HG02588 (cell line): ENCODE results near the gene BCAS3.

ENCODE experiments used
- ATAC-seq: cut with Tn5 transposase; IDR thresholded peaks from one replicate; pipeline ENCODE4 v1.9.1; 2021; ENCODE audit warnings: mild to moderate bottlenecking, moderate library complexity; ENCODE audit not compliant: unreplicated experiment

Gene BCAS3

GRCh38 chr17:61371606-61372005, 694.0 kb downstream of the BCAS3 start:
- no peak for ATAC-seq

- ATAC-seq, result no peak
Measured at GRCh38 chr17:61372436-61372835, 694.8 kb downstream of the BCAS3 start.

GRCh38 chr17:61376931-61377838, 699.5 kb downstream of the BCAS3 start:
- ATAC-seq, result no peak

- ATAC-seq, result no peak
Measured at GRCh38 chr17:61378658-61379456, 701.2 kb downstream of the BCAS3 start.

GRCh38 chr17:61379457-61380216, 702.0 kb downstream of the BCAS3 start:
- no peak for ATAC-seq

GRCh38 chr17:61380217-61380835, 702.7 kb downstream of the BCAS3 start:
- ATAC-seq, result no peak

- no peak for ATAC-seq
Measured at GRCh38 chr17:61380836-61381525, 703.3 kb downstream of the BCAS3 start.

- no peak for ATAC-seq
Measured at GRCh38 chr17:61381537-61381936, 703.9 kb downstream of the BCAS3 start.

- ATAC-seq, result no peak
Measured at GRCh38 chr17:61382796-61383688, 705.4 kb downstream of the BCAS3 start.

- ATAC-seq, result no peak
Measured at GRCh38 chr17:61383689-61384201, 706.1 kb downstream of the BCAS3 start.

GRCh38 chr17:61384354-61384691, 706.7 kb downstream of the BCAS3 start:
- ATAC-seq, result no peak

GRCh38 chr17:61384692-61385576, 707.3 kb downstream of the BCAS3 start:
- ATAC-seq, result no peak

GRCh38 chr17:61385577-61386236, 708.1 kb downstream of the BCAS3 start:
- ATAC-seq, result no peak

GRCh38 chr17:61386251-61386650, 708.6 kb downstream of the BCAS3 start:
- ATAC-seq, result no peak

- no peak for ATAC-seq
Measured at GRCh38 chr17:61387011-61387410, 709.4 kb downstream of the BCAS3 start.

- no peak for ATAC-seq
Measured at GRCh38 chr17:61387511-61388305, 710.1 kb downstream of the BCAS3 start.
